ENCODE measurements around the gene PTGER2. TPM values are rescaled to one million over a fixed set of nuclear protein-coding genes. Genes with fewer than 3 reads are reported as not detected.

The PTGER2 gene
- polyA plus RNA-seq, 1 experiment, result 70.7 TPM

- Histone ChIP-seq H3K9me3 (ENCODE audit: control insufficient read depth, insufficient read depth, low read length) (peaks cover 2% of the 10 kb centered on the region; the same call in 1 of the 2 replicates), H3K4me3 (ENCODE audit: low read depth, low read length) (no peak overlapping the region), H3K27ac (ENCODE audit: low read depth, low read length) (no peak overlapping the region), H3K27me3 (ENCODE audit: control insufficient read depth, insufficient read depth, low read length) (no peaks in the 10 kb centered on the region)
- no peak for TF ChIP-seq CTCF (IDR thresholded peaks at IDR 0.05; ENCODE audit: low read depth, low read length)
- ChIA-PET POLR2A (interaction anchor here (0.6 to 1.0 kb wide), 2 partner anchors 7 to 133 kb away, joined by 3 read pairs; no protein-coding TSS in a partner anchor), CTCF (interaction anchor here (1.2 kb wide), 1 partner anchor 9 kb away, joined by 3 read pairs; no protein-coding TSS in a partner anchor)
- peak; percentile 80 for DNase-seq (ENCODE audit: low read depth, low spot score)
Measured at GRCh38 chr14:52325630-52326029, 11.5 kb downstream of the PTGER2 start.

GRCh38 chr14:52327374-52328226, 13.5 kb downstream of the PTGER2 start:
- no peak for TF ChIP-seq CTCF (IDR thresholded peaks at IDR 0.05; ENCODE audit: low read depth, low read length)
- Histone ChIP-seq H3K27ac (ENCODE audit: low read depth, low read length) (peak overlapping the region; percentile 43), H3K4me3 (ENCODE audit: low read depth, low read length) (no peak overlapping the region), H3K27me3 (ENCODE audit: control insufficient read depth, insufficient read depth, low read length) (no peaks in the 10 kb centered on the region), H3K9me3 (ENCODE audit: control insufficient read depth, insufficient read depth, low read length) (no peaks in the 10 kb centered on the region; the same call in 1 of the 2 replicates)
- CTCF ChIA-PET, result no interaction called here
- DNase-seq (ENCODE audit: low read depth, low spot score), result no peak
- POLR2A ChIA-PET, result no interaction called here

- H3K27ac ChIP-seq (ENCODE audit: low read depth, low read length), result no peak overlapping the region
- no peaks in the 10 kb centered on the region for H3K9me3 ChIP-seq (ENCODE audit: control insufficient read depth, insufficient read depth, low read length)
- H3K4me3 ChIP-seq (ENCODE audit: low read depth, low read length), result no peak overlapping the region
- POLR2A ChIA-PET, result no interaction called here
- CTCF ChIA-PET, result no interaction called here
- TF ChIP-seq CTCF (IDR thresholded peaks at IDR 0.05; ENCODE audit: low read depth, low read length), result no peak
- H3K27me3 ChIP-seq (ENCODE audit: control insufficient read depth, insufficient read depth, low read length), result no peaks in the 10 kb centered on the region
- DNase-seq (ENCODE audit: low read depth, low spot score), result no peak
Measured at GRCh38 chr14:52328276-52328675, 14.2 kb downstream of the PTGER2 start.

GRCh38 chr14:52329678-52330369, 15.7 kb downstream of the PTGER2 start:
- CTCF ChIA-PET, result interaction anchor here (0.6 kb wide), 1 partner anchor 34 kb away, joined by 4 read pairs; no protein-coding TSS in a partner anchor
- no peak overlapping the region for H3K27ac ChIP-seq (ENCODE audit: low read depth, low read length)
- H3K4me3 ChIP-seq (ENCODE audit: low read depth, low read length), result no peak overlapping the region
- DNase-seq (ENCODE audit: low read depth, low spot score), result no peak
- no peaks in the 10 kb centered on the region for H3K9me3 ChIP-seq (ENCODE audit: control insufficient read depth, insufficient read depth, low read length)
- POLR2A ChIA-PET, result no interaction called here
- H3K27me3 ChIP-seq (ENCODE audit: control insufficient read depth, insufficient read depth, low read length), result no peaks in the 10 kb centered on the region
- TF ChIP-seq CTCF (IDR thresholded peaks at IDR 0.05; ENCODE audit: low read depth, low read length), result no peak

GRCh38 chr14:52332269-52332668, 18.2 kb downstream of the PTGER2 start:
- Histone ChIP-seq H3K27ac (ENCODE audit: low read depth, low read length) (no peak overlapping the region), H3K4me3 (ENCODE audit: low read depth, low read length) (no peak overlapping the region), H3K9me3 (ENCODE audit: control insufficient read depth, insufficient read depth, low read length) (no peaks in the 10 kb centered on the region), H3K27me3 (ENCODE audit: control insufficient read depth, insufficient read depth, low read length) (no peaks in the 10 kb centered on the region)
- no peak for DNase-seq (ENCODE audit: low read depth, low spot score)
- POLR2A ChIA-PET, result no interaction called here
- no peak for TF ChIP-seq CTCF (IDR thresholded peaks at IDR 0.05; ENCODE audit: low read depth, low read length)
- CTCF ChIA-PET, result no interaction called here
